Uterus (tissue), 2 donors: ENCODE measurements around the gene SLC51B.

Experiments used
- CTCF ChIP-seq, 4 experiments: fragments of 200-600 bp in 2 of 4; fragments of 450-650 bp in 2 of 4; sonication (generic) in 2 of 4; IDR thresholded peaks; one replicate each; pipeline ENCODE4 v1.5.1; 2016 to 2019; ENCODE audit warnings: antibody characterized with exemption in 4 of 4, mild to moderate bottlenecking in 2 of 4, moderate library complexity in 1 of 4
- POLR2A ChIP-seq, 2 donors: fragments of 450-650 bp; IDR thresholded peaks; one replicate each; pipeline ENCODE4 v1.6.1; 2016; ENCODE audit warnings: antibody characterized with exemption in 2 of 2, mild to moderate bottlenecking in 1 of 2, moderate library complexity in 1 of 2

GRCh38 chr15:65057549-65057940 lies 12.4 kb downstream of the SLC51B start:
- TF ChIP-seq CTCF (IDR thresholded peaks at IDR 0.05) (no peak), POLR2A (IDR thresholded peaks at IDR 0.05) (no peak)
